Endothelial cell of umbilical vein (primary cell): ENCODE measurements around the gene RBM5. TPM values are rescaled to one million over a fixed set of nuclear protein-coding genes. Genes with fewer than 3 reads are reported as not detected.

ENCODE experiments used
- BruUV-seq: library from RNA; stranded (reverse); fragments of 400-500 nt; replicated peaks from 2 replicates; lab custom pipeline; 2021; lab: Mats Ljungman, UMichigan
- CTCF ChIA-PET: fragments of 300-600, 350-600 bp; sonication (Branson Sonifier 250); formaldehyde crosslinking; loops from one replicate; lab custom pipeline; 2021; ENCODE audit warnings: antibody characterized with exemption, inconsistent platforms; lab: Charles Lee
- POLR2A ChIA-PET: fragments of 300-600, 350-600 bp; sonication (Branson Sonifier 250); formaldehyde crosslinking; loops from one replicate; lab custom pipeline; 2021; ENCODE audit warnings: antibody characterized with exemption, inconsistent platforms; lab: Charles Lee
- DNase-seq: peaks from one replicate; pipeline ENCODE4 v3.0.0-alpha.2; 2011; ENCODE audit warnings: low read depth, low spot score
- FAIRE-seq: peaks from 2 replicates; lab custom pipeline; 2011; peaks lifted over from hg19 to GRCh38; lab: Jason Lieb, UNC
- H2AFZ ChIP-seq: 2 replicates; pipeline ENCODE4 v1.6.0; 2012; ENCODE audit warnings: low read depth, low read length, control low read depth, inconsistent platforms
- H3K27ac ChIP-seq: 2 replicates; pipeline ENCODE4 v1.5.1; 2011; ENCODE audit warnings: low read depth, mild to moderate bottlenecking, control low read depth, low read length, moderate library complexity; ENCODE audit not compliant: insufficient read depth
- H3K27me3 ChIP-seq, 2 experiments: 2 replicates each; pipeline versions ENCODE4 v1.6.0 to v1.6.1; 2011; ENCODE audit warnings: low read length in 2 of 2, mixed read lengths in 1 of 2; ENCODE audit not compliant: control insufficient read depth in 2 of 2, insufficient read depth in 2 of 2
- H3K36me3 ChIP-seq, 2 experiments: 2 replicates in 1 of 2; 3 replicates in 1 of 2; pipeline ENCODE4 v1.5.1; 2011; ENCODE audit warnings: low read length in 2 of 2, mild to moderate bottlenecking in 1 of 2, moderate library complexity in 1 of 2; ENCODE audit not compliant: control insufficient read depth in 2 of 2, insufficient read depth in 2 of 2; ENCODE audit errors: extremely low read depth in 1 of 2
- H3K4me1 ChIP-seq: 3 replicates; pipeline ENCODE4 v1.5.1; 2011; ENCODE audit warnings: mild to moderate bottlenecking, low read length; ENCODE audit not compliant: control insufficient read depth, insufficient read depth; ENCODE audit errors: extremely low read depth
- H3K4me2 ChIP-seq: 2 replicates; pipeline ENCODE4 v1.6.1; 2011; ENCODE audit warnings: low read length, control low read depth, mixed read lengths; ENCODE audit not compliant: insufficient read depth
- H3K4me3 ChIP-seq, 3 experiments: fragments of 200-600 bp in 1 of 3; sonication (generic), shearing (Covaris generic) in 1 of 3; replicated peaks in 1 of 3; 2 replicates each; pipeline ENCODE4 v1.5.1; 2011 to 2016; ENCODE audit warnings: control low read depth in 3 of 3, low read length in 3 of 3, mild to moderate bottlenecking in 2 of 3, inconsistent platforms in 1 of 3, low read depth in 1 of 3, moderate library complexity in 1 of 3; ENCODE audit not compliant: insufficient read depth in 1 of 3
- H3K79me2 ChIP-seq: 2 replicates; pipeline ENCODE4 v1.6.0; 2012; ENCODE audit warnings: low read length, inconsistent platforms; ENCODE audit not compliant: control insufficient read depth, insufficient read depth
- H3K9ac ChIP-seq: replicated peaks from 2 replicates; pipeline ENCODE3; 2011; ENCODE audit warnings: low read length, control low read depth; ENCODE audit not compliant: insufficient read depth; ENCODE audit errors: extremely low read depth
- H3K9me1 ChIP-seq: replicated peaks from 3 replicates; pipeline ENCODE4 v1.6.0; 2011; ENCODE audit warnings: mild to moderate bottlenecking, low read length; ENCODE audit not compliant: control insufficient read depth, insufficient read depth; ENCODE audit errors: extremely low read depth
- H3K9me3 ChIP-seq: replicated peaks from 2 replicates; pipeline ENCODE4 v1.5.1; 2012; ENCODE audit warnings: low read length, inconsistent platforms; ENCODE audit not compliant: control insufficient read depth, insufficient read depth
- H4K20me1 ChIP-seq: replicated peaks from 2 replicates; pipeline ENCODE3; 2011; ENCODE audit warnings: mild to moderate bottlenecking, low read length; ENCODE audit not compliant: control insufficient read depth, insufficient read depth; ENCODE audit errors: extremely low read depth
- CTCF ChIP-seq, 2 donors: IDR thresholded peaks; 1 replicate in 1 of 2; 2 replicates in 1 of 2; pipeline ENCODE4 v1.5.1; 2011; ENCODE audit warnings: low read length in 2 of 2, mild to moderate bottlenecking in 2 of 2, moderate library complexity in 2 of 2, control low read depth in 1 of 2, inconsistent platforms in 1 of 2, low read depth in 1 of 2; ENCODE audit not compliant: insufficient read depth in 1 of 2; ENCODE audit errors: extremely low read depth in 1 of 2
- dilution Hi-C: fragments of 300-500 bp; cut with MboI; formaldehyde crosslinking; loops from one replicate; pipeline ENCODE4 v1.15.0; 2019; ENCODE audit warnings: low sequenced_read_pairs; ENCODE audit not compliant: extremely low pct_ligation_motif_present
- intact Hi-C: fragments of 100-400 bp; cut with micrococcal nuclease; formaldehyde crosslinking; loops from one replicate; pipeline ENCODE4 v1.10.0; 2022
- polyA plus RNA-seq, 4 experiments: library from polyadenylated mRNA; depleted of rRNA in 3 of 4; stranded (reverse) in 3 of 4; unstranded in 1 of 4; fragments of >200 nt; gene quantifications; 2 replicates each; pipeline versions ENCODE4 v1.2.1 to v1.2.3, GENCODE V29; 2011 to 2012; ENCODE audit warnings: missing spikeins in 1 of 4
- total RNA-seq: library from RNA; stranded (reverse); gene quantifications from 2 replicates; pipeline ENCODE4 v1.2.3, GENCODE V29; 2021

Gene RBM5
- total and polyA plus RNA-seq, 2 donors (not counting 3 experiments of a cell fraction or from before 2014, with no cell fraction given) = 190 to 218 TPM

- Histone ChIP-seq H3K27ac (peak overlapping the region; percentile 99), H3K9ac (peak overlapping the region; percentile 17), H3K4me1 (peaks cover 98% of the 10 kb centered on the region), H4K20me1 (no peaks in the 10 kb centered on the region), H3K79me2 (peaks cover 59% of the 10 kb centered on the region), H3K36me3 (peaks cover 0 to 9% of the 10 kb centered on the region in 2 experiments), H3K4me2 (peak overlapping the region; percentile 6), H3K4me3 (no peak overlapping the region), H3K27me3 (no peaks in the 10 kb centered on the region), H2AFZ (no peak overlapping the region), H3K9me1 (no peaks in the 10 kb centered on the region), H3K9me3 (no peaks in the 10 kb centered on the region)
- ChIA-PET POLR2A (interaction anchor here (2.6 kb wide), 1 partner anchor 9 kb away, joined by 10 read pairs; no protein-coding TSS in a partner anchor), CTCF (interaction anchor here (0.9 to 2.6 kb wide), 8 partner anchors 9 to 158 kb away, joined by 3 to 19 read pairs (median 5); no protein-coding TSS in a partner anchor)
- FAIRE-seq = peak; percentile 15
- dilution Hi-C loops = no loop called here
- intact Hi-C loops = loop anchor here (5.0 kb wide), 1 partner anchor 358 kb away; no protein-coding TSS in a partner anchor
- no TSS peak for BruUV-seq
- no peak for TF ChIP-seq CTCF (IDR thresholded peaks at IDR 0.05; ENCODE audit: extremely low read depth in 1 of 2, insufficient read depth in 1 of 2, low read depth in 1 of 2, low read length in 2 of 2)
- DNase-seq = peak; percentile 45
Observed at GRCh38 chr3:50164984-50165909, 76.5 kb downstream of the RBM5 start.
